HepG2 (cell line): ENCODE results near the gene VWA3A. TPM values are rescaled to one million over a fixed set of nuclear protein-coding genes. Genes with fewer than 3 reads are reported as not detected.

Source experiments
- ATM ChIP-seq: fragments of 450-650 bp; IDR thresholded peaks from 2 replicates; pipeline ENCODE4 v1.7.1; 2017; ENCODE audit warnings: mild to moderate bottlenecking, borderline replicate concordance
- CBX5 ChIP-seq: sonication (generic); formaldehyde crosslinking; IDR thresholded peaks from 2 replicates; pipeline ENCODE4 v1.4.0; 2020; ENCODE audit warnings: missing genetic modification reagents, borderline replicate concordance
- ELF4 ChIP-seq: sonication (generic); formaldehyde crosslinking; IDR thresholded peaks from 2 replicates; pipeline ENCODE4 v1.5.0; 2020; ENCODE audit warnings: missing genetic modification reagents, mild to moderate bottlenecking, moderate library complexity, borderline replicate concordance
- GPN1 ChIP-seq: sonication (generic); formaldehyde crosslinking; IDR thresholded peaks from 2 replicates; pipeline ENCODE4 v1.5.1; 2020; ENCODE audit warnings: missing genetic modification reagents, borderline replicate concordance
- KAT7 ChIP-seq: IDR thresholded peaks from 2 replicates; pipeline ENCODE4 v1.6.1; 2018; ENCODE audit warnings: borderline replicate concordance, missing compliant biosample characterization
- NFYC ChIP-seq: IDR thresholded peaks from 2 replicates; pipeline ENCODE4 v1.6.1; 2016; ENCODE audit warnings: missing genetic modification reagents, missing compliant biosample characterization
- PHF5A ChIP-seq: IDR thresholded peaks from one replicate; pipeline ENCODE4 v1.6.1; 2018; ENCODE audit warnings: low read depth, missing genetic modification reagents; ENCODE audit not compliant: unreplicated experiment
- SALL1 ChIP-seq: sonication (generic); formaldehyde crosslinking; IDR thresholded peaks from 2 replicates; pipeline ENCODE4 v1.8.0; 2022; ENCODE audit warnings: mild to moderate bottlenecking, missing genetic modification reagents
- TMF1 ChIP-seq: sonication (generic); formaldehyde crosslinking; IDR thresholded peaks from 2 replicates; pipeline ENCODE4 v1.8.1; 2022; ENCODE audit warnings: low read depth, missing genetic modification reagents
- TRIM24 ChIP-seq: sonication (generic); formaldehyde crosslinking; IDR thresholded peaks from 2 replicates; pipeline ENCODE4 v1.8.0; 2022; ENCODE audit warnings: mild to moderate bottlenecking, missing genetic modification reagents
- WIZ ChIP-seq: sonication (generic); formaldehyde crosslinking; IDR thresholded peaks from 2 replicates; pipeline ENCODE4 v1.5.1; 2020; ENCODE audit warnings: mild to moderate bottlenecking, missing genetic modification reagents
- ZBTB1 ChIP-seq: sonication (generic); formaldehyde crosslinking; IDR thresholded peaks from 2 replicates; pipeline ENCODE4 v1.4.0; 2020; ENCODE audit warnings: missing genetic modification reagents, borderline replicate concordance
- ZC3H13 ChIP-seq: sonication (generic); formaldehyde crosslinking; IDR thresholded peaks from 2 replicates; pipeline ENCODE4 v1.8.1; 2023; ENCODE audit warnings: mild to moderate bottlenecking, missing genetic modification reagents, moderate library complexity
- ZMYM4 ChIP-seq: sonication (generic); formaldehyde crosslinking; IDR thresholded peaks from 2 replicates; pipeline ENCODE4 v1.8.1; 2023; ENCODE audit warnings: mild to moderate bottlenecking, missing genetic modification reagents
- ZNF264 ChIP-seq: sonication (generic); formaldehyde crosslinking; IDR thresholded peaks from 2 replicates; pipeline ENCODE4 v1.4.0; 2020; ENCODE audit warnings: missing genetic modification reagents
- ZNF496 ChIP-seq: sonication (generic); formaldehyde crosslinking; IDR thresholded peaks from 2 replicates; pipeline ENCODE4 v1.8.1; 2023; ENCODE audit warnings: mild to moderate bottlenecking, moderate library complexity, missing genetic modification reagents; ENCODE audit not compliant: insufficient replicate concordance
- ZNF670 ChIP-seq: sonication (generic); formaldehyde crosslinking; IDR thresholded peaks from 2 replicates; pipeline ENCODE4 v1.8.0; 2022; ENCODE audit warnings: mild to moderate bottlenecking, missing genetic modification reagents, borderline replicate concordance
- ZNF709 ChIP-seq: sonication (generic); formaldehyde crosslinking; IDR thresholded peaks from 2 replicates; pipeline ENCODE4 v1.5.0; 2020; ENCODE audit warnings: mild to moderate bottlenecking, missing genetic modification reagents
- ZNF792 ChIP-seq: IDR thresholded peaks from 2 replicates; pipeline ENCODE4 v1.6.1; 2016
- polyA plus RNA-seq, 8 experiments: library from polyadenylated mRNA; depleted of rRNA in 3 of 8; stranded (reverse) in 7 of 8; unstranded in 1 of 8; fragments of >200 nt; fragmentation: Illumina TruSeq in 4 of 8; extraction: Trizol in 4 of 8; gene quantifications; 2 replicates each; pipeline versions ENCODE4 v1.2.1 to v1.2.3, GENCODE V29; 2011 to 2016; ENCODE audit warnings: low read depth in 4 of 8, missing spikeins in 1 of 8, mixed read lengths in 1 of 8; ENCODE audit not compliant: insufficient read depth in 1 of 8
- total RNA-seq, 5 experiments: library from RNA; depleted of rRNA; stranded (reverse); fragments of >200 nt; fragmentation: Illumina TruSeq; extraction: Trizol; gene quantifications; 2 replicates each; pipeline ENCODE4 v1.2.3, GENCODE V29; 2016; ENCODE audit warnings: low read depth in 1 of 5
- TF ChIP-seq, protein P1 (sequence below): sonication (generic); formaldehyde crosslinking; IDR thresholded peaks from 2 replicates; pipeline ENCODE4 v1.4.0; 2020; ENCODE audit warnings: missing genetic modification reagents, borderline replicate concordance
- TF ChIP-seq, protein P2 (sequence below): sonication (generic); formaldehyde crosslinking; IDR thresholded peaks from 2 replicates; pipeline ENCODE4 v1.8.1; 2023; ENCODE audit warnings: mild to moderate bottlenecking, missing genetic modification reagents
- TF ChIP-seq, protein P3 (sequence below): sonication (generic); formaldehyde crosslinking; IDR thresholded peaks from 2 replicates; pipeline ENCODE4 v1.4.0; 2020; ENCODE audit warnings: mild to moderate bottlenecking, missing genetic modification reagents
- TF ChIP-seq, protein P4 (sequence below): sonication (generic); formaldehyde crosslinking; IDR thresholded peaks from 2 replicates; pipeline ENCODE4 v1.5.0; 2020; ENCODE audit warnings: missing genetic modification reagents

Gene VWA3A
- total and polyA plus RNA-seq, 2 of the 13 experiments (the other 11 are each of a cell fraction or from before 2014, with no cell fraction given): 0.03 to 0.07 TPM

DNA sequence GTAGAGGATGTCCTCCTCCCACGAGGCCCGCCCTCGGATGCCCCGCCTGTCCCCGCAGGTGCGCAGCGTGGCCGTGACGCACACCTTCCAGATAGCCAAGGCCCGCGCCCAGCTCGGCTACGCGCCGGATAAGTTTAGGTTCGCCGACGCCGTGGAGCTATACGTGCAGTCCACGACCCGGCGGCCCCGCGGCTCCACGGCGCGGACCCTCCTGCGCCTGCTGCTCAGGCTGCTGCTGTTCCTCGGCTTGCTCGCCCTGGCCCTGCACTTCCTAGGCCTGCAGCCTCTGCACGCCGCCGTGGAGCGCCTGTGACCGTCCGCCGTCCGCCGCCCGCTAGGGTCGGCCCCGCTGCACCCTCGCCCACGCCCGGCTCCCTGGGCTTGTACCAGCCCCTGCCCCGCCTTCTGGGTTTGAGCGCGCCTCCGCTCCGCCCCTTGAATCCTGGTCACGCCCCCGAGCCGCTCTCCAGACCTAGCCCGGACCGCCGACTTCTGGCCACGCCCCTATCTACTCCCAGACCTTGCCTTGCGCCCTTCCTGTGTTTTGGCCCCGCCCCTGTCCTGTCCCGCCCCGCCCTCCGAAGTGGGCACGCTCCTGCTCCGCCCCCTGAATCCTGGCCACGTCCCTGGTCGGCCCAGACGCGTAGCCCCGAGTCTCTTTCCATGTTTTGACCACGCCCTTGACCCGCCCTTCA, 97.9 kb downstream of the VWA3A start (continued):
- TF ChIP-seq, protein P1, sequence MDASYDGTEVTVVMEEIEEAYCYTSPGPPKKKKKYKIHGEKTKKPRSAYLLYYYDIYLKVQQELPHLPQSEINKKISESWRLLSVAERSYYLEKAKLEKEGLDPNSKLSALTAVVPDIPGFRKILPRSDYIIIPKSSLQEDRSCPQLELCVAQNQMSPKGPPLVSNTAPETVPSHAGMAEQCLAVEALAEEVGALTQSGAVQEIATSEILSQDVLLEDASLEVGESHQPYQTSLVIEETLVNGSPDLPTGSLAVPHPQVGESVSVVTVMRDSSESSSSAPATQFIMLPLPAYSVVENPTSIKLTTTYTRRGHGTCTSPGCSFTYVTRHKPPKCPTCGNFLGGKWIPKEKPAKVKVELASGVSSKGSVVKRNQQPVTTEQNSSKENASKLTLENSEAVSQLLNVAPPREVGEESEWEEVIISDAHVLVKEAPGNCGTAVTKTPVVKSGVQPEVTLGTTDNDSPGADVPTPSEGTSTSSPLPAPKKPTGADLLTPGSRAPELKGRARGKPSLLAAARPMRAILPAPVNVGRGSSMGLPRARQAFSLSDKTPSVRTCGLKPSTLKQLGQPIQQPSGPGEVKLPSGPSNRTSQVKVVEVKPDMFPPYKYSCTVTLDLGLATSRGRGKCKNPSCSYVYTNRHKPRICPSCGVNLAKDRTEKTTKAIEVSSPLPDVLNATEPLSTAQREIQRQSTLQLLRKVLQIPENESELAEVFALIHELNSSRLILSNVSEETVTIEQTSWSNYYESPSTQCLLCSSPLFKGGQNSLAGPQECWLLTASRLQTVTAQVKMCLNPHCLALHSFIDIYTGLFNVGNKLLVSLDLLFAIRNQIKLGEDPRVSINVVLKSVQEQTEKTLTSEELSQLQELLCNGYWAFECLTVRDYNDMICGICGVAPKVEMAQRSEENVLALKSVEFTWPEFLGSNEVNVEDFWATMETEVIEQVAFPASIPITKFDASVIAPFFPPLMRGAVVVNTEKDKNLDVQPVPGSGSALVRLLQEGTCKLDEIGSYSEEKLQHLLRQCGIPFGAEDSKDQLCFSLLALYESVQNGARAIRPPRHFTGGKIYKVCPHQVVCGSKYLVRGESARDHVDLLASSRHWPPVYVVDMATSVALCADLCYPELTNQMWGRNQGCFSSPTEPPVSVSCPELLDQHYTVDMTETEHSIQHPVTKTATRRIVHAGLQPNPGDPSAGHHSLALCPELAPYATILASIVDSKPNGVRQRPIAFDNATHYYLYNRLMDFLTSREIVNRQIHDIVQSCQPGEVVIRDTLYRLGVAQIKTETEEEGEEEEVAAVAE (CRISPR knock-in tag): no peak; the same call in 1 of the 2 replicates
- TF ChIP-seq NFYC (0 out of 2 replicates have a peak, but pooled peaks have one; percentile 24), ZBTB1 (0 out of 2 replicates have a peak, but pooled peaks have one; percentile 31), TRIM24 (CRISPR knock-in tag) (no peak), ZNF792 (CRISPR knock-in tag) (peak; percentile 77), ZNF264 (0 out of 2 replicates have a peak, but pooled peaks have one; percentile 35), ATM (no peak), GPN1 (peak; percentile 83; the same call in 1 of the 2 replicates), ZNF709 (peak; percentile 97), ZNF670 (CRISPR knock-in tag) (0 out of 2 replicates have a peak, but pooled peaks have one; percentile 20), WIZ (CRISPR knock-in tag) (peak; percentile 94; the same call in 1 of the 2 replicates), PHF5A (CRISPR knock-in tag) (no peak), KAT7 (CRISPR knock-in tag) (peak; percentile 74; the same call in 1 of the 2 replicates), SALL1 (CRISPR knock-in tag) (peak; percentile 87), ZNF496 (CRISPR knock-in tag) (no peak), ZMYM4 (CRISPR knock-in tag) (peak; percentile 83), CBX5 (peak; percentile 19; the same call in 1 of the 2 replicates), ELF4 (CRISPR knock-in tag) (0 out of 2 replicates have a peak, but pooled peaks have one; percentile 64), TMF1 (CRISPR knock-in tag) (peak; percentile 85; the same call in 1 of the 2 replicates), ZC3H13 (CRISPR knock-in tag) (peak; percentile 73; the same call in 1 of the 2 replicates)
- TF ChIP-seq, protein P2, sequence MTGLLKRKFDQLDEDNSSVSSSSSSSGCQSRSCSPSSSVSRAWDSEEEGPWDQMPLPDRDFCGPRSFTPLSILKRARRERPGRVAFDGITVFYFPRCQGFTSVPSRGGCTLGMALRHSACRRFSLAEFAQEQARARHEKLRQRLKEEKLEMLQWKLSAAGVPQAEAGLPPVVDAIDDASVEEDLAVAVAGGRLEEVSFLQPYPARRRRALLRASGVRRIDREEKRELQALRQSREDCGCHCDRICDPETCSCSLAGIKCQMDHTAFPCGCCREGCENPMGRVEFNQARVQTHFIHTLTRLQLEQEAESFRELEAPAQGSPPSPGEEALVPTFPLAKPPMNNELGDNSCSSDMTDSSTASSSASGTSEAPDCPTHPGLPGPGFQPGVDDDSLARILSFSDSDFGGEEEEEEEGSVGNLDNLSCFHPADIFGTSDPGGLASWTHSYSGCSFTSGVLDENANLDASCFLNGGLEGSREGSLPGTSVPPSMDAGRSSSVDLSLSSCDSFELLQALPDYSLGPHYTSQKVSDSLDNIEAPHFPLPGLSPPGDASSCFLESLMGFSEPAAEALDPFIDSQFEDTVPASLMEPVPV (CRISPR knock-in tag): peak; percentile 99
- TF ChIP-seq, protein P3, sequence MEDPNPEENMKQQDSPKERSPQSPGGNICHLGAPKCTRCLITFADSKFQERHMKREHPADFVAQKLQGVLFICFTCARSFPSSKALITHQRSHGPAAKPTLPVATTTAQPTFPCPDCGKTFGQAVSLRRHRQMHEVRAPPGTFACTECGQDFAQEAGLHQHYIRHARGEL (CRISPR knock-in tag): 0 out of 2 replicates have a peak, but pooled peaks have one; percentile 30
- TF ChIP-seq, protein P4, sequence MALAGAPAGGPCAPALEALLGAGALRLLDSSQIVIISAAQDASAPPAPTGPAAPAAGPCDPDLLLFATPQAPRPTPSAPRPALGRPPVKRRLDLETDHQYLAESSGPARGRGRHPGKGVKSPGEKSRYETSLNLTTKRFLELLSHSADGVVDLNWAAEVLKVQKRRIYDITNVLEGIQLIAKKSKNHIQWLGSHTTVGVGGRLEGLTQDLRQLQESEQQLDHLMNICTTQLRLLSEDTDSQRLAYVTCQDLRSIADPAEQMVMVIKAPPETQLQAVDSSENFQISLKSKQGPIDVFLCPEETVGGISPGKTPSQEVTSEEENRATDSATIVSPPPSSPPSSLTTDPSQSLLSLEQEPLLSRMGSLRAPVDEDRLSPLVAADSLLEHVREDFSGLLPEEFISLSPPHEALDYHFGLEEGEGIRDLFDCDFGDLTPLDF (CRISPR knock-in tag): peak; percentile 72
